CD4-positive, alpha-beta T cell treated with Interleukin-6 at 100 ng/mL for 8 hours (primary cell): ENCODE results near the gene ZFP92.

Experiments used
- DNase-seq: peaks from one replicate; pipeline ENCODE4 v3.0.0-alpha.2; 2020; ENCODE audit warnings: mixed read lengths, low spot score

Gene ZFP92

DNA sequence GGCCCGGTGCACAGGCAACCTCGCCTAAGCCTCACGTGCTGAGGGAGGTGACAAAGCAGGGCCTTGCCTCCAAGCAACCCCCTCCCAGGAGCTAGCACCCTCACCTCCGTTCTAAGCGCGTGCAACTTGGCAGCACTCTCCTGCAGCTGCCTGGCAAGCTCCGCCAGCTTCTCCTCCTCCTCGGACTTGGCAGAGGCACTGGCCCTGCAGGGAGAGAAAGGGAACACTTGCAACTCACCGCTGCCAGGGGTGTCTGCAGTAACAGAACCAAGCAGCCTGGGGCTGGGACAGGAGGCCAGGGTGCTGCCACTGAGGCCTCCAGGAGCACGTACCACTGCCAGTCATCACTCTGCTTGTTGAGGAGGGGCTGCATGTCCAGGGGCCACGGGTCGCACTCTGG lies 44.9 kb downstream of the ZFP92 start:
- DNase-seq, result no peak

DNA sequence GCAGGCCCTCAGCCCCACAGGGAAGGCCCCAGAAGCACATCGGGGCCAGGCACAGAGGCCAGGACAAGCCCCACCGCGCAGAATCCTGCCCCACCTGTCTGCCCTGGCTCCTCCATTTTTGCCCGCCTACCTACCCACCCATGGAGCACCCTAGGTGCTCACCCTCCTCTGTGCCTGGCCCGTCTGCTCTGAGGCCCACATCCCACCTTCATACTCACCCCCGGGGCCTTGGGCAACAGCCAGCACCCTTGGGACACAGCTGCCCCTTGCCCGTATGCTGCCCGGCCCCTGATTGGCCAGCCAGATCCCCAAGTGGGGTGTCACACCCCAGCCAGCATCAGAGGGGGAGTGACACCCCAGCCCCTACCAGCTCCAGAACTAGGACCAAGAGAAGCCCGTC lies 45.4 kb downstream of the ZFP92 start:
- no peak for DNase-seq

DNA sequence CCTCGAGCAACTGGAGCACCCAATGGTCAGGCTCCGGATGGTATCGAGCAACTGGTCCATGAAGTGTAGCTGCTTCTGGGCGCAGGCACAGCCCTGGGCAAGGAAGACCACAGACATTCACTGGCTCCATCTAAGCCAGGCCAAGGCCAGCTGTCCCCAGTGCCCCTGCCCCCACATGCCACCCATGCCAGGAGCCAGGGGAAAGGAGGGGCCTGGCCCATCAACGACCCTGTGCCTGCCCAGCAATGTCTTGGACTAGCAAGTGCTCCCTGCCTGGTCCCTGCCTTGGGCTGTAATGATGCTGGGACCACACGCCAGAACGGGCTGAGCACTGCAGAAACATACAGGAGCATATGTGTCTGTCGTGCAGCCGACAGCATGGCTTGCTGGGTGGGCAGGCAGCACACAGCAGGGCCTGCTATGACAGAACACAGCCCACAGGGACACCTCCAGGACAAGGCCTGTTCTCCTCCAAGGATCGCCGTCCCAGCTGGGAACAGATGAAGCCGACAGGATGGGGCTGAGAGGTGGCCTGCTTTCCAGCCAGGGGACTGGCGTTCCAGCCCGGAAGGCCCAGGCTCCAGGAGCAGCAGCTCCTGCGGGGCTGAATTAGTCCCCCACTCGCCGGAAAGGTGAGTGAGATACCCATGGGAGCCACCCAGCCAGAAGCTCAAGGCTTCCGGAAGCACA lies 46.0 kb downstream of the ZFP92 start:
- DNase-seq, result no peak

DNA sequence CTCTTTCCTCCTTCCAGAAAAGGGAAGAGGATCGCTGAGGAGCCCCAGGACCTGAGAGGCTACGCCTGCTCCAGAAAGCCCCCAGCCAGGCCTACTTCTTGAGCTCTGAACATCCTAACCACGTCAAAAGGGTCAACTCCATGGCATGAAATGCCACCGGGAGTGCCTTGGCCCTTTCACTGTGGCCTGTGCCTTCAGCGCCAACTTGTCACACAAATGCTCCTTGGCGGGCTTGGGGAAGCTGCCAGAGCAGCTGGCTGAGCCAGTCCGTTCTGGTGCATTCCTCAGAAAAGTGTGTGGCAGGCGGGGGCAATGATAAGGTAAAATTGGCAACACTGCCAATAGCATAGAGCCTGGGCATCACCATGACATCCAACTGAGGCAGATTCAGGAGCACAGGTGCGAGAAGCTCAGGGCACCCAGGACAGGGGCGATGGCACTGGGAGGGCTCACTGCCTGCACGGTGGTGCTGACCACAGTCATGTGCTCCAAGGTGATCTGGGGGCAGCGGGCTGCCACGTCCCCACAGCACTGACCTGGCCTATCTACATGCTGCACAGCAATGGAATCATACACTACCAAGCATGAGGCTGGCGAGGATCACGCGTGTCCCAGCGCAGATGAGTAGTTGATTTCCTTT lies 46.7 kb downstream of the ZFP92 start:
- DNase-seq, result no peak

DNA sequence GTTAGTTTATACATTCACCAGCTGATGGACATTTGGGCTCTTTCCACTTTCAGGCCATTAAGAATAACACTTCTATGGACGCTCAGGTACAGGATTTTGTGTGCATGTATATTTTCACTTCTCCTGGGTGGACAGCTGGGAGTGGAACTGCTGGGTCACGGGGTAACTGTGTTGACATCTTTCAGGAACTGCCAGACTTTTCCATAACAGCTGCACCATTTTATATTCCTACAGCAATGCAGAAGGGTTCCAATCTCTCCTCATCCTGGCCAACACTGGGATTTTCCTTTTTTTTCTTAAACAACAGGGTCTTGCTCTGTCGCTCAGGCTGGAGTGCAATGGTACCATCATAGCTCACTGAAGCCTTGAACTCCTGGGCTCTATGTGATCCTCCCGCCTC lies 47.2 kb downstream of the ZFP92 start:
- no peak for DNase-seq

DNA sequence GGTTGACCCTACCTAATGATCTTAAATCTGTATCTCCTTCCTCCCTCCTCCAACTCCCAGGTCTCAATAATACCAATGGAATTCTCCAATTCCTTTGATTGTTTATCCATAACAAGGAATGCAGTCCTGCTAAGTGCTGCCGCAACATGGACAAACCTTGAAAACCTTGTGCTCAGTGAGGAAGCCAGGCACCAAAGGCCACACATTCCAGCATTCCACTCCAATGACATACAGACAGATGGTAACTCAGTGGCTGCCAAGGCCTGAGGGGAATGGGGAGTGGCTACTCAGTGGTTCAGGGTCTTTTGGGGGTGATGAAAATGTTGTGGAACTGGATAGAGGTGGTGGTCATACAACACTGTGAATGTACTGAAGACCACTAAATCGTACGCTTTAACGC lies 48.7 kb downstream of the ZFP92 start:
- no peak for DNase-seq

DNA sequence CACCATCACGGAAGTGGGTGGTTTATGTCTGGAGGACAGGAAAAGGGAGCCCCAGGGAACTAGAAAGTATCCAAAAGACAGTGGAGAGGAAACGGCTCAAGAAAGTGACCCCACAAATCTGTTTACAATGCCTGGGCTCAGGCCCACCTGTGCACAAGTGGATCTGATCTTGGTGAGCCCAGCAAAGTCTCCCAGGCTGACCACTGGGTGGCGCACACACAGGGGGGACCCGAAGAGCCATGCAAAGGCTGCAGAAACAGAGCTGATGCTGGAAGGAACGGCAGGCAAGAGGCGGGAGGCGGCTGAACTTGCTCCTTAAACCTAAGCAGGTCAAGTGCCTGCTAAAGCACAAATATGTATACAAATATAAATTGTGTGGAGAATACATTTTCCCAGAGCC lies 49.6 kb downstream of the ZFP92 start:
- peak; percentile 39 for DNase-seq
